Keratinocyte (primary cell): ENCODE data around the gene PTPRU. TPM values are rescaled to one million over a fixed set of nuclear protein-coding genes. Genes with fewer than 3 reads are reported as not detected.

Source experiments
- DNase-seq: peaks from one replicate; pipeline ENCODE4 v3.0.0-alpha.2; 2011; ENCODE audit warnings: low read depth, missing footprints, low spot score
- FAIRE-seq: peaks from 2 replicates; lab custom pipeline; 2011; peaks lifted over from hg19 to GRCh38; lab: Jason Lieb, UNC
- H2AFZ ChIP-seq: 2 replicates; pipeline ENCODE4 v1.6.0; 2012; ENCODE audit warnings: low read length, control low read depth, inconsistent platforms; ENCODE audit not compliant: control insufficient read depth
- H3K27ac ChIP-seq: 2 replicates; pipeline ENCODE4 v1.5.1; 2011; ENCODE audit warnings: low read length; ENCODE audit not compliant: control insufficient read depth, insufficient read depth
- H3K27me3 ChIP-seq: 3 replicates; pipeline ENCODE4 v1.6.0; 2011; ENCODE audit warnings: low read length; ENCODE audit not compliant: control insufficient read depth, insufficient read depth; ENCODE audit errors: extremely low read depth
- H3K36me3 ChIP-seq, 2 experiments: 2 replicates in 1 of 2; 3 replicates in 1 of 2; pipeline ENCODE4 v1.5.1; 2011; ENCODE audit warnings: low read length in 2 of 2, mild to moderate bottlenecking in 1 of 2; ENCODE audit not compliant: control insufficient read depth in 2 of 2, insufficient read depth in 2 of 2; ENCODE audit errors: extremely low read depth in 1 of 2
- H3K4me1 ChIP-seq: 3 replicates; pipeline ENCODE4 v1.5.1; 2011; ENCODE audit warnings: low read length; ENCODE audit not compliant: control insufficient read depth, insufficient read depth; ENCODE audit errors: extremely low read depth
- H3K4me2 ChIP-seq: 3 replicates; pipeline ENCODE4 v1.6.0; 2011; ENCODE audit warnings: low read depth, low read length; ENCODE audit not compliant: control insufficient read depth, insufficient read depth; ENCODE audit errors: extremely low read depth
- H3K4me3 ChIP-seq, 3 experiments: fragments of 200-600 bp in 1 of 3; sonication (generic) in 1 of 3; 2 replicates in 2 of 3; 3 replicates in 1 of 3; pipeline ENCODE4 v1.5.1; 2011 to 2016; ENCODE audit warnings: low read length in 3 of 3, mild to moderate bottlenecking in 3 of 3, control low read depth in 2 of 3, inconsistent platforms in 1 of 3, low read depth in 1 of 3, mixed read lengths in 1 of 3, mixed run types in 1 of 3, moderate library complexity in 1 of 3; ENCODE audit not compliant: control insufficient read depth in 2 of 3, insufficient read depth in 2 of 3; ENCODE audit errors: extremely low read depth in 1 of 3
- H3K79me2 ChIP-seq: 2 replicates; pipeline ENCODE4 v1.6.0; 2012; ENCODE audit warnings: low read length; ENCODE audit not compliant: control insufficient read depth, insufficient read depth
- H3K9ac ChIP-seq: 3 replicates; pipeline ENCODE4 v1.6.0; 2011; ENCODE audit warnings: low read length; ENCODE audit not compliant: control insufficient read depth, insufficient read depth; ENCODE audit errors: extremely low read depth
- H3K9me1 ChIP-seq: 3 replicates; pipeline ENCODE4 v1.6.0; 2011; ENCODE audit warnings: low read length; ENCODE audit not compliant: control insufficient read depth, insufficient read depth; ENCODE audit errors: extremely low read depth
- H3K9me3 ChIP-seq: 2 replicates; pipeline ENCODE4 v1.5.1; 2012; ENCODE audit warnings: low read depth, low read length; ENCODE audit not compliant: control insufficient read depth
- H4K20me1 ChIP-seq: 3 replicates; pipeline ENCODE4 v1.6.0; 2011; ENCODE audit warnings: low read length; ENCODE audit not compliant: control insufficient read depth, insufficient read depth; ENCODE audit errors: extremely low read depth
- EZH2 ChIP-seq: IDR thresholded peaks from one replicate; pipeline ENCODE4 v1.6.1; 2012; ENCODE audit warnings: inconsistent platforms, mild to moderate bottlenecking, low read length, moderate library complexity
- dilution Hi-C: fragments of 300-500 bp; cut with MboI; formaldehyde crosslinking; loops from one replicate; pipeline ENCODE4 v1.7.0; 2020; ENCODE audit warnings: low sequenced_read_pairs; ENCODE audit not compliant: extremely low pct_ligation_motif_present
- polyA plus RNA-seq, 5 experiments: library from polyadenylated mRNA; depleted of rRNA in 3 of 5; stranded (reverse) in 3 of 5; stranded (forward) in 1 of 5; unstranded in 1 of 5; fragments of >200 nt; gene quantifications; 1 replicate in 1 of 5; 2 replicates in 3 of 5; 3 replicates in 1 of 5; pipeline versions ENCODE4 v1.2.1 to v1.2.3, GENCODE V29; 2011 to 2012; ENCODE audit warnings: missing spikeins in 2 of 5, low read depth in 1 of 5, low replicate concordance in 1 of 5
- TF ChIP-seq, protein P1 (sequence below), 3 experiments: IDR thresholded peaks in 1 of 3; conservative IDR thresholded peaks in 1 of 3; optimal IDR thresholded peaks in 1 of 3; 2 replicates in 2 of 3; 3 replicates in 1 of 3; pipeline versions ENCODE3 to v1.5.1; 2011; ENCODE audit warnings: low read length in 3 of 3, mild to moderate bottlenecking in 3 of 3, moderate library complexity in 2 of 3, control low read depth in 1 of 3, inconsistent platforms in 1 of 3; ENCODE audit not compliant: insufficient read depth in 2 of 3; ENCODE audit errors: extremely low read depth in 1 of 3

PTPRU gene
- polyA plus RNA-seq, 1 donor (not counting 4 experiments of a cell fraction or from before 2014, with no cell fraction given): 4.3 TPM

DNA sequence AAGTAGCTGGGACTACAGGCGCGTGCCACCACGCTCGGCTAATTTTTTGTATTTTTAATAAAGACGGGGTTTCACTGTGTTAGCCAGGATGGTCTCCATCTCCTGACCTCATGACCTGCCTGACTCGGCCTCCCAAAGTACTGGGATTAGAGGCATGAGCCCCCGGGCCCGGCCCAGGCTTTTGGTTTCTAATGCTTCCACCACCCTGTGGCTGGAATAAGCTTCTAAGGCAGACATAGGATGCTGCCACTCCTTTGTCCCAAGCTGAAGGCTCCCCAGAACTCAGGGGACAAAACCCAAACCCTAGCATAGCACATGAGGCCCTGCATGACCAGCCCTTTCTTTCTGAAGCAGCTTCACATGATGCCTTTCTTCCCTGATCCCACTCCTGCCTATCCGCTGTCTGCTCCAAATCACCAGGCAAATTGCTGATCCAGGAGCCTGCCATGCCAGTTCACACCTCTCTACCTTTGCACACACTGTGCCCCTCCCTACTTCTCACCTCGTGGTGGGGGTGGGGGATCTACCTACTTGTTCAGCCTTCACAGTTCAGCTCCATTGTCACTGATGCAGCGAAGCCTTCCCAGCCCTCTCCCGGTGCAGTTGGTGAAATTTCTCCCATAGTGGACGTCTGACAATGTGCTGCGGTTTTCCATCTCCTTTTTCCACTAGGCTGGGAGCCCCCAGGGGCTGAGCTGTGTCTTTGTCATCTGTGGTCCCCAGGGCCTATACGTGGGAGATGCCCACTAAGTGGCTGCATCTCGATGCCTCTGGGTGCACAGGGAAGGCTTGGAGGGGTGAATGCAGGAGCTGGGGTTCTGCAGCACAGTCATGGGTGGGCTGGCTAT is 6.9 kb downstream of the PTPRU start:
- no peak for FAIRE-seq
- Histone ChIP-seq H3K9me3 (no peaks in the 10 kb centered on the region), H3K27ac (no peak overlapping the region), H2AFZ (no peak overlapping the region), H3K9me1 (no peaks in the 10 kb centered on the region), H3K27me3 (peaks cover 4% of the 10 kb centered on the region), H3K4me1 (peaks cover 9% of the 10 kb centered on the region), H3K9ac (no peak overlapping the region), H3K4me3 (no peak overlapping the region), H4K20me1 (no peaks in the 10 kb centered on the region), H3K36me3 (no peaks in the 10 kb centered on the region), H3K79me2 (no peaks in the 10 kb centered on the region), H3K4me2 (no peak overlapping the region)
- TF ChIP-seq, protein P1, sequence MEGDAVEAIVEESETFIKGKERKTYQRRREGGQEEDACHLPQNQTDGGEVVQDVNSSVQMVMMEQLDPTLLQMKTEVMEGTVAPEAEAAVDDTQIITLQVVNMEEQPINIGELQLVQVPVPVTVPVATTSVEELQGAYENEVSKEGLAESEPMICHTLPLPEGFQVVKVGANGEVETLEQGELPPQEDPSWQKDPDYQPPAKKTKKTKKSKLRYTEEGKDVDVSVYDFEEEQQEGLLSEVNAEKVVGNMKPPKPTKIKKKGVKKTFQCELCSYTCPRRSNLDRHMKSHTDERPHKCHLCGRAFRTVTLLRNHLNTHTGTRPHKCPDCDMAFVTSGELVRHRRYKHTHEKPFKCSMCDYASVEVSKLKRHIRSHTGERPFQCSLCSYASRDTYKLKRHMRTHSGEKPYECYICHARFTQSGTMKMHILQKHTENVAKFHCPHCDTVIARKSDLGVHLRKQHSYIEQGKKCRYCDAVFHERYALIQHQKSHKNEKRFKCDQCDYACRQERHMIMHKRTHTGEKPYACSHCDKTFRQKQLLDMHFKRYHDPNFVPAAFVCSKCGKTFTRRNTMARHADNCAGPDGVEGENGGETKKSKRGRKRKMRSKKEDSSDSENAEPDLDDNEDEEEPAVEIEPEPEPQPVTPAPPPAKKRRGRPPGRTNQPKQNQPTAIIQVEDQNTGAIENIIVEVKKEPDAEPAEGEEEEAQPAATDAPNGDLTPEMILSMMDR (optimal IDR thresholded peaks at IDR 0.05 in 1 of 3, IDR thresholded peaks at IDR 0.05 in 1 of 3, conservative IDR thresholded peaks at IDR 0.05 in 1 of 3; ENCODE audit: extremely low read depth in 1 of 3, insufficient read depth in 2 of 3, low read length in 3 of 3): no peak
- TF ChIP-seq EZH2: no peak
- no peak for DNase-seq
- dilution Hi-C loops: loop anchor here (25.0 kb wide), 1 partner anchor 119 kb away; no protein-coding TSS in a partner anchor

DNA sequence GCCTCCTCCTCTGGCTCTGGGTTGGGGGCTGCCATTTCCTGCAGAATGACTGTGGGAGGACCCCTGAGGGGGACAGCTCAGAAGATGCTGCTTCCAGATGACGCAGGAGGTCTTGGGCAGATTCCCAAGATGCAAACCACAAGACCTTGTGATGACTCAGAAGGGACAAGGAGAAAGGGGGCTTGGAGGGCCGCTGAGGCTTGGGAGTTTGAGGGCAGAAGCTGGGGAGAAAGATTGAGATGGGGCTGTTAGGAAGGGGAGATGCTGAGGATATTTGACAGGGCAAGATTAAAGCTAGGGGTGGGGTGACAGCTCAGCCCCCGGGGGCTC is 7.5 kb downstream of the PTPRU start:
- no peak for DNase-seq
- no peak overlapping the region for H3K27ac ChIP-seq
- no peak overlapping the region for H2AFZ ChIP-seq
- TF ChIP-seq EZH2: no peak
- TF ChIP-seq, protein P1 (optimal IDR thresholded peaks at IDR 0.05 in 1 of 3, IDR thresholded peaks at IDR 0.05 in 1 of 3, conservative IDR thresholded peaks at IDR 0.05 in 1 of 3; ENCODE audit: extremely low read depth in 1 of 3, insufficient read depth in 2 of 3, low read length in 3 of 3): no peak
- H3K27me3 ChIP-seq: no peaks in the 10 kb centered on the region
- dilution Hi-C loops: loop anchor here (25.0 kb wide), 1 partner anchor 118 kb away; no protein-coding TSS in a partner anchor
- H3K4me2 ChIP-seq: no peak overlapping the region
- H3K79me2 ChIP-seq: no peaks in the 10 kb centered on the region
- no peak overlapping the region for H3K4me3 ChIP-seq
- no peak for FAIRE-seq
- H3K9ac ChIP-seq: no peak overlapping the region
- no peaks in the 10 kb centered on the region for H4K20me1 ChIP-seq
- no peaks in the 10 kb centered on the region for H3K9me3 ChIP-seq
- no peaks in the 10 kb centered on the region for H3K36me3 ChIP-seq
- H3K4me1 ChIP-seq: peaks cover 9% of the 10 kb centered on the region
- no peaks in the 10 kb centered on the region for H3K9me1 ChIP-seq
